Measurements from ENCODE around the gene EPPIN. TPM values are rescaled to one million over a fixed set of nuclear protein-coding genes. Genes with fewer than 3 reads are reported as not detected.

EPPIN gene
- polyA plus RNA-seq, 1 donor: 0.55 TPM

- no peak for DNase-seq
Measured at GRCh38 chr20:45538209-45538799, 8.9 kb downstream of the EPPIN start.

GRCh38 chr20:45527294-45527693 is 19.9 kb downstream of the EPPIN start:
- DNase-seq: no peak

GRCh38 chr20:45523821-45524220 is 23.4 kb downstream of the EPPIN start:
- DNase-seq: no peak

- DNase-seq: no peak
Measured at GRCh38 chr20:45518282-45518681, 28.9 kb downstream of the EPPIN start.

DNA sequence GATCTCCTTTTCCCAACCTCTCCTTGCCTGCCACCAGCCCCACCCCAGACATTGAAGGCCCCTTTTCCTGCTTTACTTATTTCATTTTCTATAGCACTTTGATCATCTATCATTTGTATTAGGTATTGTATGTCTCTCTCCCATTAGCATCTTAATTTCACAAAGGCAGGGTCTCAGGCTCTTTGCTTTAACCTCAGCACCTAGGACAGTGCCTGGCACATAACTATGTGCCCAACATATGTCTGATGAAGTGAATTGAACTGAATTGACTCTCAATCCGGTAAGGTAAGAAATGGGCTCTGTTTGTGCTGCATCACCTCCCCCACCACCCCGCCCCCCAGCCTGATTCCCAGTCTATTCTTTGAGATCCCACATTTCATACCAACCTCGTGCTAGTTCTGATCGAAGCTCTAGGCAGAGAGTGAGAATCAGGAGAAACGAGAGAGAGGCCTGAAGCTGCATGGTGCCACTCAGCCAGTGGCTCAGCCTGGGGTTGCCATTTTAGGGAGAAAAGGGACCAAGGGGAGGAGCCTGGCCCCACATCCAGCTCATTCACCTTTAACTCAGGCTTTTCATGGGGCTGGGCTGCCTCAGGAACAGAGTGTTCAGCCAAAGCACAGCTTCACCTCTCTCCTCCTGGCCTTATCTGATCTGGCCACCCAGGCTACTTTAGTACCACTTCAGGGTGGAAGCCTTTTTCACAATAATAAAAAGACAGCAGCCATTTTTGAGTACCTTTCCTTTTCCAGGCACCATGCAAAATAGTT is 31.9 kb downstream of the EPPIN start, which contains the start of gene SPINT3:
SPINT3 (minus strand) TSS at position 476 of the 767 bp plus-strand sequence; CDS start at position 462, 14 bp downstream.
- DNase-seq: no peak

GRCh38 chr20:45510242-45510862 is 36.8 kb downstream of the EPPIN start:
- no peak for DNase-seq

DNA sequence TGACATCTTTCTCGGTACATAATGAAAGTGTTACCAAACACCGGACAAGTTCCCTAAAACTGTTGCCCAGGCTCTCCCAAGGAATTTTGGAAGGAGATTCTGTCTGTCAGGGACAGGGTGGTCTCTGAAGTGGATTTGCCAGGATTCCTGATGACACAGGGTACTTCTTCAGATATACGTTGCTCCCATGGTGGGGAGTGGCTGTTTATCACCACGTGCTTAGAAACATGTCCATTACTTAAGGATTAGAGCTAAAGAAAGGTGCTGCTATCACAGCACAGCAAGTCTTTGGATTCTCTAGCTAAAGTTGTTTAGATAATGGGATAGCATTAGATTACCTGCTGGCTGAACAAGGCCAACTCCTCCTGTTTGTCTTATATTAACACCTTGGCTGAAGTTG is 38.1 kb downstream of the EPPIN start:
- DNase-seq: no peak

- no peak for DNase-seq
Measured at GRCh38 chr20:45508068-45508886, 38.9 kb downstream of the EPPIN start.

GRCh38 chr20:45507011-45507820 is 40.0 kb downstream of the EPPIN start:
- no peak for DNase-seq

- DNase-seq: no peak
Measured at GRCh38 chr20:45506398-45506797, 40.8 kb downstream of the EPPIN start.

DNA sequence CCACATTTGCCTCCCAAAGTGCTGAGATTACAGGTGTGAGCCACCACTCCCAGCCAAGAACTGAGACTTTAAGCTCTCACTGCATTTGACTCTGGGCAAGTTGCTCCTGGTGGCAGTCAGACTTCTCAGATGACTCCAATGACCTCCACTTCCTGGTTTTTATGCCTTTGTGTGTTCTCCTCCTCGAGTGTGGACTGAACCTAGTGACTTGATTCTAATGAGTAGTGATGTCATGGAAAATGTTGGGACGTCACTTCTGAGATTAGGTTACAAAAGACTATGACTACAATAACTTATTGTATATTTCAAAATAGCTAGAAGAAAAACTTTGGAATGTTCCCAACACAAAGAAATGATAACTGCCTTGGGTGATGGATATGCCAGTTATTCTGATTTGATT is 43.8 kb downstream of the EPPIN start:
- DNase-seq: no peak

GRCh38 chr20:45502561-45502960 is 44.6 kb downstream of the EPPIN start:
- DNase-seq: no peak

GRCh38 chr20:45501600-45501999 is 45.6 kb downstream of the EPPIN start:
- DNase-seq: no peak

- no peak for DNase-seq
Measured at GRCh38 chr20:45500022-45500421, 47.2 kb downstream of the EPPIN start.

DNA sequence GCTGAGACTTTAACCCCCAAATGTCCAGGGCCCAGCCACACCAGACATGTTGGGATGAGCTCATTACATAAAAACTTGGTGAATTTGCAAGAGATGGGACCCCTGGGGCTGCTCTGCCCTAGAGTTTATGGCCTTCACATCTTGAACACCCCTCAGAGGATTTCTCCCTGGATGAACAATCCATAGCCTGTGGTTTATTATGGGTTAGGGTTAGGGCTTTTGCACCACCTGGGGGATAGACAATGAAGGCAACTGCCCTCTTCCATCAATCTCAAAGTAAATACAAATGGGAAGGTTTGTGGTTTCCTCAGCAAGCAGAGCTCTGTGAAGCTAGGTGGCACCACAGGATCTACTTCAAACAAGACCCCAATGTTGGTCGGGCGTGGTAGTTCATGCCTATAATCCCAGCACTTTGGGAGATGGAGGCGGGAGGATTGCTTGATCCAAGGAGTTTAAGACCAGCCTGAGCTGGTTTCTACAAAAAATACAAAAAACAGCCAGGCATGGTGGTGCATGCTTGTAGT is 49.2 kb downstream of the EPPIN start:
- DNase-seq: no peak

GRCh38 chr20:45496166-45496565 is 51.0 kb downstream of the EPPIN start:
- no peak for DNase-seq

DNA sequence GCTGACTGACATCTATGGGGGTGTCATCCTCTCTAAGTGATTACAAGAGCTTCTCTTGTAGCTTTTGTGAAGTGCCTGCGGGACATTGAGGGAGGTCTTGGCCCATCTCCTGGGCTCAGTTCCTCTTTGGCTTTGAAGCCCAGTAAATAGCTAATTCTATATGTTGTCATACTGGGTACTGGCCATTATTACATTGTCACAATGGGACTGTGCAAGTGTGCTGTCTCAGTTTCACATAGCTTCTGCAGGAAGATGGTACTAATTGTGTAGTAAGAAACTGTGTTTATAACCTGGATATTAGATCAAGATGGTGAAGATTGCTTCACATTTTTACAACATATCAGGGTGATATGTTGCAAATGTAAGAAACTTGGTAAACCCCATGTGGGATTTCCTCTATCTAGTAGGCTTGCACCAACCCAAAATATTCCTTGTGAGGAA is 51.7 kb downstream of the EPPIN start:
- no peak for DNase-seq

Data from left kidney (tissue), 2 donors.